Fibroblast of lung (primary cell): ENCODE results near the gene NOM1. TPM values are rescaled to one million over a fixed set of nuclear protein-coding genes. Genes with fewer than 3 reads are reported as not detected.

Experiments
- DNase-seq, 2 donors: peaks; one replicate each; pipeline versions ENCODE4 v3.0.0 to v3.0.0-alpha.2; 2010; ENCODE audit warnings: low read depth in 2 of 2
- H2AFZ ChIP-seq: 2 replicates; pipeline ENCODE4 v1.5.1; 2012; ENCODE audit warnings: low read length, control low read depth, inconsistent platforms
- H3K27ac ChIP-seq: 2 replicates; pipeline ENCODE4 v1.5.1; 2011; ENCODE audit warnings: low read length, control low read depth; ENCODE audit not compliant: insufficient read depth
- H3K27me3 ChIP-seq: 2 replicates; pipeline ENCODE4 v1.5.1; 2011; ENCODE audit warnings: mild to moderate bottlenecking, low read length; ENCODE audit not compliant: control insufficient read depth, insufficient read depth
- H3K36me3 ChIP-seq: 2 replicates; pipeline ENCODE4 v1.5.1; 2011; ENCODE audit warnings: low read length; ENCODE audit not compliant: control insufficient read depth, insufficient read depth
- H3K4me1 ChIP-seq: 2 replicates; pipeline ENCODE4 v1.5.1; 2011; ENCODE audit warnings: low read length; ENCODE audit not compliant: control insufficient read depth, insufficient read depth; ENCODE audit errors: extremely low read depth
- H3K4me2 ChIP-seq: 2 replicates; pipeline ENCODE4 v1.5.1; 2011; ENCODE audit warnings: low read length, control low read depth; ENCODE audit not compliant: insufficient read depth; ENCODE audit errors: extremely low read depth
- H3K4me3 ChIP-seq, 4 experiments: fragments of 200-600 bp in 1 of 4; sonication (generic) in 1 of 4; replicated peaks in 1 of 4; 2 replicates each; pipeline ENCODE4 v1.5.1; 2011 to 2016; ENCODE audit warnings: low read length in 4 of 4, low read depth in 3 of 4, mild to moderate bottlenecking in 3 of 4, control low read depth in 2 of 4, inconsistent platforms in 1 of 4, mixed read lengths in 1 of 4; ENCODE audit not compliant: insufficient read depth in 1 of 4; ENCODE audit errors: control extremely low read depth in 1 of 4
- H3K79me2 ChIP-seq: 2 replicates; pipeline ENCODE4 v1.5.1; 2012; ENCODE audit warnings: mild to moderate bottlenecking, low read length, inconsistent platforms; ENCODE audit not compliant: control insufficient read depth, insufficient read depth
- H3K9ac ChIP-seq: 2 replicates; pipeline ENCODE4 v1.5.1; 2011; ENCODE audit warnings: mild to moderate bottlenecking, low read length, control low read depth; ENCODE audit not compliant: insufficient read depth
- H3K9me3 ChIP-seq: 2 replicates; pipeline ENCODE4 v1.5.1; 2012; ENCODE audit warnings: low read depth, low read length; ENCODE audit not compliant: control insufficient read depth, insufficient read depth
- H4K20me1 ChIP-seq: 2 replicates; pipeline ENCODE4 v1.5.1; 2011; ENCODE audit warnings: low read length; ENCODE audit not compliant: control insufficient read depth, insufficient read depth; ENCODE audit errors: extremely low read depth
- CTCF ChIP-seq, 2 donors: IDR thresholded peaks in 1 of 2; conservative IDR thresholded peaks in 1 of 2; 1 replicate in 1 of 2; 2 replicates in 1 of 2; pipeline ENCODE4 v1.5.1; 2011 to 2012; ENCODE audit warnings: low read length in 2 of 2, control low read depth in 1 of 2, inconsistent platforms in 1 of 2, low read depth in 1 of 2, mild to moderate bottlenecking in 1 of 2
- EZH2 ChIP-seq: IDR thresholded peaks from 2 replicates; pipeline ENCODE4 v1.5.1; 2012; ENCODE audit warnings: low read length, control low read depth, mild to moderate bottlenecking; ENCODE audit errors: missing control alignments
- polyA plus RNA-seq, 2 donors: library from polyadenylated mRNA; depleted of rRNA in 1 of 2; stranded (reverse) in 1 of 2; unstranded in 1 of 2; fragments of >200 nt; gene quantifications; 2 replicates each; pipeline ENCODE4 v1.2.1, GENCODE V29; 2011 to 2012; ENCODE audit warnings: missing spikeins in 1 of 2
- total RNA-seq: library from RNA; depleted of rRNA; stranded (reverse); fragments of >200 nt; gene quantifications from 2 replicates; pipeline ENCODE4 v1.2.1, GENCODE V29; 2014

The NOM1 gene
- total and polyA plus RNA-seq, 2 donors (not counting 1 experiment from before 2014, with no cell fraction given): 5.6 to 13.9 TPM

DNA sequence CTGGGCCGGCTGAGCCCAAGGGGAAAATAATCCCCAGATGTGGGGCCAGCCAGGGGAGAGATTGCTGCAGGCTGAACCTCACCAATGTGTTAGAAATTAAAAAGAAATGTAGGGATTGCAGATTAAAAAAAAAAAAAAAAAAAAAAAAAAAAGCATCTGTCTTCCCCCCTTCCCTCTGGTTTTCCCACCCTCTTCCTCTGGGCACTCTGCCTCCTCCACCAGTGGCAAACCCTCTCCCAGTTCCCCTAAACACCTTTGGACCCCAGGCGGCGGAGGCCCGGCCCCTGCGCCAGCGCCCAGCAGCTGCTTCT is 53.9 kb downstream of the NOM1 start:
- Histone ChIP-seq H3K4me3 (no peak overlapping the region), H3K36me3 (no peaks in the 10 kb centered on the region), H3K9ac (no peak overlapping the region), H2AFZ (no peak overlapping the region), H3K79me2 (no peaks in the 10 kb centered on the region), H4K20me1 (no peaks in the 10 kb centered on the region), H3K27me3 (peaks cover 67% of the 10 kb centered on the region), H3K27ac (no peak overlapping the region), H3K4me1 (no peaks in the 10 kb centered on the region), H3K4me2 (no peak overlapping the region), H3K9me3 (no peaks in the 10 kb centered on the region)
- TF ChIP-seq EZH2 (no peak), CTCF (conservative IDR thresholded peaks at IDR 0.05 in 1 of 2, IDR thresholded peaks at IDR 0.05 in 1 of 2; ENCODE audit: low read depth in 1 of 2, low read length in 2 of 2) (no peak)
- no peak for DNase-seq

GRCh38 chr7:157003756-157004520 is 54.4 kb downstream of the NOM1 start:
- H4K20me1 ChIP-seq: no peaks in the 10 kb centered on the region
- peak overlapping the region; percentile 37 for H3K4me2 ChIP-seq
- H3K4me3 ChIP-seq: no peak overlapping the region
- peak; percentile 42 to 48 for DNase-seq
- H3K9ac ChIP-seq: no peak overlapping the region
- no peak overlapping the region for H2AFZ ChIP-seq
- no peaks in the 10 kb centered on the region for H3K9me3 ChIP-seq
- H3K36me3 ChIP-seq: no peaks in the 10 kb centered on the region
- peak; percentile 95 for TF ChIP-seq EZH2
- no peak for TF ChIP-seq CTCF (conservative IDR thresholded peaks at IDR 0.05 in 1 of 2, IDR thresholded peaks at IDR 0.05 in 1 of 2; ENCODE audit: low read depth in 1 of 2, low read length in 2 of 2)
- H3K27ac ChIP-seq: no peak overlapping the region
- H3K4me1 ChIP-seq: no peaks in the 10 kb centered on the region
- H3K79me2 ChIP-seq: no peaks in the 10 kb centered on the region
- H3K27me3 ChIP-seq: peaks cover 71% of the 10 kb centered on the region

DNA sequence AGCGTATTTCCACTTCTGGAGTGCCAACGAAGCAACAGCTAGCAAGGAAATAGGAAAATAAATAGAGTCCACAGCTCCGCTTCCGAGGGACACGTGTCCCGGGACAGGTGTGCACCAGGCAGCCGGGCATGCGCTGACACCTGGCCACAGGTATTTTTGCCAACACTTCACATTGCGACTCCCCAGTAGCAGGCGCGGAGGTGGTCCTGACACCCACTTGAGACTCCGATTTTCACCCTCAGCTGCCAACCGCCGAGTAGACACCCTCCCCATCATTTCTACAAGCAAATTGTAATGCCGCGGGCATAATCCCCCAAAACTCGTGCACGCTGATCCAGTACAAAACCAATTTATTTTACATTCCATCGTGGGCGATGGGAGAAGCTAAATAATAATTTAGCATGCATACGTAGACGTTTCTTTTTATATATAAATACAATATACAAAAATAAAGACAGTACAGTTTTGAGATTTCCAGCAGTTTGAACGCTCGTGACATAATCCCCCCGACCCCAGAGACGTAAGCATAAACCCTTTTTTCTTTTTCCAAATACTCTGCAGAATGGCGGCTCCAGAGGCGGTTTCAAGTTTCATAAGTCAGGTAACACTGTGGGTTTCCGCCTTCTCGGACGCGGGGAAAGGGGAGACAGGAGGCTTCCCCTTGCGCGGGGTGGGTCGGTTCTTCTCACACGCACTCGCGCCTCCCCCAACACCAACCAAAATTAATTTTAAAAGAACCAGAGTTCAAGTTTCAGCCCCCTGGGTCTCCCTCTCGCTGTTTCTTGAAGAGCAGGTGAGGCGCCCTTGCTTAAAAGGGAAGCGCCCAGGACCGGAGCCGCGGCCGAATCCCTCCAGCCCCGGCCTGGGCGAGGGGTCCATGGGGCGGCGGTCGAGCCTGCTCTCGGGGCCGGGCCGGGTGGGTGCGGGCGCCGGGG is 55.3 kb downstream of the NOM1 start:
- H3K79me2 ChIP-seq: no peaks in the 10 kb centered on the region
- TF ChIP-seq EZH2 (peak; percentile 91), CTCF (conservative IDR thresholded peaks at IDR 0.05 in 1 of 2, IDR thresholded peaks at IDR 0.05 in 1 of 2; ENCODE audit: low read depth in 1 of 2, low read length in 2 of 2) (no peak)

More for the DNA sequence above, 55.3 kb downstream of the NOM1 start:
- Histone ChIP-seq H4K20me1 (no peaks in the 10 kb centered on the region), H3K36me3 (no peaks in the 10 kb centered on the region), H3K4me1 (no peaks in the 10 kb centered on the region), H3K27ac (no peak overlapping the region), H3K27me3 (peaks cover 73% of the 10 kb centered on the region), H3K9me3 (no peaks in the 10 kb centered on the region), H2AFZ (no peak overlapping the region), H3K9ac (no peak overlapping the region), H3K4me2 (peak overlapping the region; percentile 37), H3K4me3 (no peak overlapping the region)
- no peak for DNase-seq
